Gastrocnemius medialis (tissue), 4 donors: ENCODE results near the gene COPS3.

Experiments used
- CTCF ChIP-seq, 5 experiments: fragments of 450-650 bp in 3 of 5; fragments of 200-600 bp in 2 of 5; sonication (generic) in 2 of 5; IDR thresholded peaks in 4 of 5; conservative IDR thresholded peaks in 1 of 5; 1 replicate in 4 of 5; 2 replicates in 1 of 5; pipeline ENCODE4 v1.5.1; 2016 to 2019; ENCODE audit warnings: antibody characterized with exemption in 5 of 5, mild to moderate bottlenecking in 3 of 5, moderate library complexity in 3 of 5
- POLR2A ChIP-seq, 2 donors: fragments of 450-650 bp; IDR thresholded peaks; one replicate each; pipeline ENCODE4 v1.6.1; 2017; ENCODE audit warnings: antibody characterized with exemption in 2 of 2, mild to moderate bottlenecking in 2 of 2, moderate library complexity in 2 of 2

DNA sequence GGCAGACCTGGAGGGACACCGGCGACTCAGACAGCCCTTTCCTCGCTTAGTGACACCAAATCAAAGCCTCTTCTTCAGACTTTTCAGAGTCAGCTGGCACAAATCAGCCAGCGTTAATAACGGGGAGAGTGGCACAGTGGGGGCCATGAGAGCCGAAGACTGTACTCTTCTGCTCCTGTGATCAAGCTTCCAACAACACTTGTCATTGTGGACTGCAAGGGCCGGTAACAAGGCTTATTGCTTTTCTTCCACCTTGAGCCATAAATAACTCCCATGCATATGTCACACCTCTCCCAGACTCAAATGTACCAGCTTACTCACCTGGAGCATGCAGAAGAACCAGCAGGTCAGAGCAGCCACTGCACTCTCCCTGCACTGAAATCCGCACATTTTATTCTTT lies 56.9 kb downstream of the COPS3 start:
- TF ChIP-seq POLR2A (IDR thresholded peaks at IDR 0.05) (no peak), CTCF (IDR thresholded peaks at IDR 0.05 in 4 of 5, conservative IDR thresholded peaks at IDR 0.05 in 1 of 5) (no peak)
